CD4-positive, alpha-beta T cell (primary cell): ENCODE results near the gene ZNF143. TPM values are rescaled to one million over a fixed set of nuclear protein-coding genes. Genes with fewer than 3 reads are reported as not detected.

Source experiments
- ATAC-seq: fragments of 200-7000 bp; cut with Tn5 transposase; one replicate; pipeline ENCODE4 v1.10.0; 2022; ENCODE audit warnings: mild to moderate bottlenecking; ENCODE audit not compliant: poor library complexity
- CTCF ChIA-PET: fragments of 350-600 bp; sonication (Branson Sonifier 250); formaldehyde crosslinking; loops from one replicate; lab custom pipeline; 2021; ENCODE audit warnings: antibody characterized with exemption, inconsistent platforms; lab: Charles Lee
- POLR2A ChIA-PET: fragments of 350-600 bp; sonication (Branson Sonifier 250); formaldehyde crosslinking; loops from one replicate; lab custom pipeline; 2021; ENCODE audit warnings: antibody characterized with exemption, inconsistent platforms; lab: Charles Lee
- DNase-seq, 14 experiments: peaks; one replicate each; pipeline ENCODE4 v3.0.0-alpha.2; 2013 to 2020; ENCODE audit warnings: mixed read lengths in 2 of 14
- H3K27ac ChIP-seq, 2 donors: one replicate each; pipeline versions ENCODE4 v1.5.1 to v1.7.0; 2013; ENCODE audit warnings: low read length in 2 of 2, low read depth in 1 of 2, mild to moderate bottlenecking in 1 of 2
- H3K27me3 ChIP-seq, 2 experiments: 1 replicate in 1 of 2; 2 replicates in 1 of 2; pipeline versions ENCODE4 v1.6.1 to v1.7.0; 2013; ENCODE audit warnings: low read length in 2 of 2, control low read depth in 1 of 2, mild to moderate bottlenecking in 1 of 2, moderate library complexity in 1 of 2; ENCODE audit not compliant: insufficient read depth in 2 of 2, control insufficient read depth in 1 of 2
- H3K36me3 ChIP-seq: one replicate; pipeline ENCODE4 v1.6.1; 2013; ENCODE audit warnings: low read length, control low read depth; ENCODE audit not compliant: insufficient read depth
- H3K4me1 ChIP-seq: one replicate; pipeline ENCODE4 v1.6.1; 2013; ENCODE audit warnings: low read length, control low read depth; ENCODE audit not compliant: insufficient read depth
- H3K4me3 ChIP-seq: one replicate; pipeline ENCODE4 v1.5.1; 2013; ENCODE audit warnings: mild to moderate bottlenecking, low read length, moderate library complexity
- H3K9me3 ChIP-seq, 2 experiments: 1 replicate in 1 of 2; 2 replicates in 1 of 2; pipeline versions ENCODE4 v1.6.1 to v1.7.0; 2013; ENCODE audit warnings: low read length in 2 of 2, mild to moderate bottlenecking in 2 of 2, control low read depth in 1 of 2, moderate library complexity in 1 of 2; ENCODE audit not compliant: control insufficient read depth in 1 of 2, insufficient read depth in 1 of 2
- H3K27ac Mint-ChIP-seq: one replicate; pipeline ENCODE4 v1.8.0; 2020; ENCODE audit warnings: mixed read lengths
- H3K27me3 Mint-ChIP-seq: one replicate; pipeline ENCODE4 v1.8.0; 2021; ENCODE audit warnings: mixed read lengths
- H3K36me3 Mint-ChIP-seq: one replicate; pipeline ENCODE4 v1.8.0; 2021; ENCODE audit warnings: low read depth, mixed read lengths
- H3K4me1 Mint-ChIP-seq: one replicate; pipeline ENCODE4 v1.8.0; 2021; ENCODE audit warnings: low read depth, mixed read lengths
- H3K4me3 Mint-ChIP-seq: one replicate; pipeline ENCODE4 v1.8.0; 2020; ENCODE audit warnings: mild to moderate bottlenecking, mixed read lengths
- H3K9me3 Mint-ChIP-seq: one replicate; pipeline ENCODE4 v1.8.0; 2020; ENCODE audit warnings: mixed read lengths
- intact Hi-C, 2 experiments: fragments of 100-400 bp; cut with DNase I in 1 of 2; cut with micrococcal nuclease in 1 of 2; formaldehyde crosslinking; loops; one replicate each; pipeline versions ENCODE4 v1.15.1 to v1.9.0; 2023 to 2025; cut with DNase I, micrococcal nuclease
- total RNA-seq, 174 experiments: library from RNA in 2 of 174; stranded (reverse) in 2 of 174; gene quantifications; one replicate each; pipeline ENCODE4 v1.2.3 and lab custom pipeline; 2021 to 2026
- TF ChIP-seq, protein P1 (sequence below): fragments of 200-600 bp; IDR thresholded peaks from one replicate; pipeline ENCODE4 v1.8.0; 2022; ENCODE audit warnings: antibody characterized with exemption, mild to moderate bottlenecking

Gene ZNF143
- total RNA-seq, 2 experiments from 2014 or later: 18.0 to 20.3 TPM

DNA sequence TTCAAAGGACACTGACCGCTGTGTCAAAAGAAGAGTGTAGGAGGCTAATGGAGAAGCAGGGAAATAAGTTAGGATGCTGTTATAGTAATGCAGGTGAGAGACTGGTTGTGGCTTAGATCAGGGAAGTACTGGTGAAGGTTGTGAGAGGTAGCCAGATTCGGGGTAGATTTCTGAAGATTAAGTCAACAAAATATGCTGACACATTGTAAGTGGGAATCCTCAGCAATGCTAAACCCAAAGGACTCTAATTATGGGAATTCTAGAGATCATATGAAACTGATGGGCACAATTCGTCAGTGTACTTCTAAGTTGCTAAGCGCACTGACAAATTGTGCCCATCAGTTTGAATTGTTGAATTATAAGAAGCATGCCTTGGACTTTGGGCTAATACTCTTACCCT, 10.0 kb downstream of the ZNF143 start:
- no peaks in the 10 kb centered on the region for H3K27me3 ChIP-seq
- POLR2A ChIA-PET: interaction anchor here (2.4 kb wide), 1 partner anchor 10 kb away, joined by 12 read pairs; the partner anchor contains the start of gene ZNF143
- CTCF ChIA-PET: no interaction called here
- Mint-ChIP-seq H3K27ac (no peak overlapping the region), H3K36me3 (peaks cover 69% of the 10 kb centered on the region), H3K9me3 (no peaks in the 10 kb centered on the region), H3K4me3 (no peak overlapping the region), H3K27me3 (no peaks in the 10 kb centered on the region), H3K4me1 (peaks cover 11% of the 10 kb centered on the region)
- H3K27ac ChIP-seq: no peak overlapping the region
- H3K4me3 ChIP-seq: no peak overlapping the region
- no peak for DNase-seq
- TF ChIP-seq, protein P1, sequence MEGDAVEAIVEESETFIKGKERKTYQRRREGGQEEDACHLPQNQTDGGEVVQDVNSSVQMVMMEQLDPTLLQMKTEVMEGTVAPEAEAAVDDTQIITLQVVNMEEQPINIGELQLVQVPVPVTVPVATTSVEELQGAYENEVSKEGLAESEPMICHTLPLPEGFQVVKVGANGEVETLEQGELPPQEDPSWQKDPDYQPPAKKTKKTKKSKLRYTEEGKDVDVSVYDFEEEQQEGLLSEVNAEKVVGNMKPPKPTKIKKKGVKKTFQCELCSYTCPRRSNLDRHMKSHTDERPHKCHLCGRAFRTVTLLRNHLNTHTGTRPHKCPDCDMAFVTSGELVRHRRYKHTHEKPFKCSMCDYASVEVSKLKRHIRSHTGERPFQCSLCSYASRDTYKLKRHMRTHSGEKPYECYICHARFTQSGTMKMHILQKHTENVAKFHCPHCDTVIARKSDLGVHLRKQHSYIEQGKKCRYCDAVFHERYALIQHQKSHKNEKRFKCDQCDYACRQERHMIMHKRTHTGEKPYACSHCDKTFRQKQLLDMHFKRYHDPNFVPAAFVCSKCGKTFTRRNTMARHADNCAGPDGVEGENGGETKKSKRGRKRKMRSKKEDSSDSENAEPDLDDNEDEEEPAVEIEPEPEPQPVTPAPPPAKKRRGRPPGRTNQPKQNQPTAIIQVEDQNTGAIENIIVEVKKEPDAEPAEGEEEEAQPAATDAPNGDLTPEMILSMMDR: no peak
- peaks cover 58% of the 10 kb centered on the region for H3K36me3 ChIP-seq
- no peak for ATAC-seq
- intact Hi-C loops: no loop called here
- H3K9me3 ChIP-seq: no peaks in the 10 kb centered on the region
- H3K4me1 ChIP-seq: no peaks in the 10 kb centered on the region

DNA sequence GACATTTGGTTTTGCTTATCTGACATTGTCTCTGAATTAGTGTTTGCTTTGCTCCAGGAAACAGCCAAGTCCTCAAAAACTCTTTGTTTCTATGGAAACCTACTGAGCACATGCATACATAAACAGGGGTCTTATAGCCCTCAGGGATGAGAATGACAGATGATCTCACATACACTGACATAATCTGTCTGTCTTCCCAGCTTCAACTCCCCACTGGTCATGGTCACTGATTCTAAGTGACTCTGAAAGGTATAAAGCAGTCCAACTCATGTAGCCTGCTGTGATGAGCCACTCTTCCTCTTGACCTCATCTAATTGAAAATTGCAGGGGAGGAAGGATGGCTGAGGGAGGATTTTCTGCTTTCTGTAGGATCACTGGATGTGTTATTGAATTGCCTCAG, 12.6 kb downstream of the ZNF143 start:
- Histone ChIP-seq H3K4me1 (no peaks in the 10 kb centered on the region), H3K36me3 (peaks cover 68% of the 10 kb centered on the region), H3K27me3 (no peaks in the 10 kb centered on the region), H3K9me3 (no peaks in the 10 kb centered on the region), H3K27ac (no peak overlapping the region), H3K4me3 (no peak overlapping the region)
- ChIA-PET CTCF (no interaction called here), POLR2A (interaction anchor here (2.1 kb wide), 1 partner anchor 12 kb away, joined by 7 read pairs; the partner anchor contains the start of gene ZNF143)
- ATAC-seq (no peak), DNase-seq (no peak)
- intact Hi-C loops: no loop called here
- no peak overlapping the region for H3K27ac Mint-ChIP-seq
- H3K4me1 Mint-ChIP-seq: peaks cover 4% of the 10 kb centered on the region
- no peaks in the 10 kb centered on the region for H3K27me3 Mint-ChIP-seq
- TF ChIP-seq, protein P1: no peak
- H3K4me3 Mint-ChIP-seq: no peak overlapping the region
- H3K36me3 Mint-ChIP-seq: peaks cover 72% of the 10 kb centered on the region
- no peaks in the 10 kb centered on the region for H3K9me3 Mint-ChIP-seq

DNA sequence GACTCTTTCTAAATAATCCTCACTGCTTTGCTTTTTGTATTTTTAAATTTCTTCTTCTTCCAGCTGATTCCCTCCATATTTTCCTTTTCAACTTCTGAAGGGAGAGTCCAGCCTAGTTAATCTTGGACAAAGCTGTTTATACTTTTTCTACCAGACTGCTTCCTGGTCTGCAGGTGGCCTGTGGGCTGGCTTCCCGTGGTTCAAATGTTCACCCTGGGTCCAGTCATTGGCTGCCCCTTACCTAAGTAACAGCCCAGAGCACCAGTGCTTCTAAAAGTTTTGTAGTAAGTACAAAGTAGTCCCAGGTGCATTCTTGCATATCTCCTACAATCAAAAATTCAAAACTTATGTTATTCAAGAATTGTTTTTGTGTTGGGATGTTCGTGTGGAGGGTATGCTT, 19.1 kb downstream of the ZNF143 start:
- H3K27ac Mint-ChIP-seq: no peak overlapping the region
- H3K9me3 ChIP-seq: no peaks in the 10 kb centered on the region
- no peaks in the 10 kb centered on the region for H3K9me3 Mint-ChIP-seq
- peaks cover 55% of the 10 kb centered on the region for H3K36me3 ChIP-seq
- no peaks in the 10 kb centered on the region for H3K4me1 ChIP-seq
- CTCF ChIA-PET: interaction anchor here (1.5 kb wide), 1 partner anchor 27 kb away, joined by 3 read pairs; no protein-coding TSS in a partner anchor
- H3K4me1 Mint-ChIP-seq: no peaks in the 10 kb centered on the region
- H3K27me3 Mint-ChIP-seq: no peaks in the 10 kb centered on the region
- intact Hi-C loops: no loop called here
- no peak overlapping the region for H3K27ac ChIP-seq
- H3K36me3 Mint-ChIP-seq: peaks cover 69% of the 10 kb centered on the region
- TF ChIP-seq, protein P1: no peak
- no peaks in the 10 kb centered on the region for H3K27me3 ChIP-seq
- DNase-seq: no peak
- no peak overlapping the region for H3K4me3 ChIP-seq
- POLR2A ChIA-PET: interaction anchor here (1.5 kb wide), 1 partner anchor 20 kb away, joined by 10 read pairs; the partner anchor contains the start of gene ZNF143
- no peak for ATAC-seq
- H3K4me3 Mint-ChIP-seq: no peak overlapping the region
